HFFc6 (cell line): ENCODE data around the gene BPI. TPM values are rescaled to one million over a fixed set of nuclear protein-coding genes. Genes with fewer than 3 reads are reported as not detected.
"Not testable (repeated sequence)": the region's sequence is repeated elsewhere in the genome, so short reads cannot be mapped to it uniquely, and the experiment has no call there.

Experiments
- DNase-seq: peaks from one replicate; pipeline ENCODE4 v3.0.0-alpha.2; 2018
- H3K27ac Mint-ChIP-seq: 2 replicates; pipeline ENCODE4 v1.8.0; 2020; ENCODE audit warnings: mild to moderate bottlenecking, mixed read lengths
- H3K27me3 Mint-ChIP-seq: 2 replicates; pipeline ENCODE4 v1.8.0; 2021; ENCODE audit warnings: mild to moderate bottlenecking, moderate library complexity, mixed read lengths; ENCODE audit not compliant: insufficient read depth
- H3K36me3 Mint-ChIP-seq: 2 replicates; pipeline ENCODE4 v1.8.0; 2021; ENCODE audit warnings: low read depth, mixed read lengths
- H3K4me1 Mint-ChIP-seq: 2 replicates; pipeline ENCODE4 v1.8.0; 2020; ENCODE audit warnings: low read depth, mixed read lengths
- H3K4me3 Mint-ChIP-seq: 2 replicates; pipeline ENCODE4 v1.8.0; 2020; ENCODE audit warnings: mild to moderate bottlenecking, moderate library complexity, mixed read lengths
- H3K9me3 Mint-ChIP-seq: 2 replicates; pipeline ENCODE4 v1.8.0; 2020; ENCODE audit warnings: mild to moderate bottlenecking, mixed read lengths
- long read RNA-seq: library from polyadenylated mRNA; unstranded; transcript quantifications from one replicate; pipeline ENCODE4 v2.0.0, GENCODE V29; 2019
- total RNA-seq, 6 experiments: library from RNA; stranded (reverse); fragmentation: NEBNext Ultra II Directional; extraction: Animal tissue kit (Norgen Biotek cat#: 25700); gene quantifications; 2 replicates in 1 of 6; 3 replicates in 5 of 6; pipeline ENCODE4 v1.2.3, GENCODE V29; 2021
- TF ChIP-seq, protein P1 (sequence below): fragments of 200-600 bp; sonication (generic); IDR thresholded peaks from 2 replicates; pipeline ENCODE4 v1.5.0; 2021; ENCODE audit warnings: antibody characterized with exemption, mild to moderate bottlenecking

BPI gene
- not detected for total RNA-seq
- long read RNA-seq = 0 reads

DNA sequence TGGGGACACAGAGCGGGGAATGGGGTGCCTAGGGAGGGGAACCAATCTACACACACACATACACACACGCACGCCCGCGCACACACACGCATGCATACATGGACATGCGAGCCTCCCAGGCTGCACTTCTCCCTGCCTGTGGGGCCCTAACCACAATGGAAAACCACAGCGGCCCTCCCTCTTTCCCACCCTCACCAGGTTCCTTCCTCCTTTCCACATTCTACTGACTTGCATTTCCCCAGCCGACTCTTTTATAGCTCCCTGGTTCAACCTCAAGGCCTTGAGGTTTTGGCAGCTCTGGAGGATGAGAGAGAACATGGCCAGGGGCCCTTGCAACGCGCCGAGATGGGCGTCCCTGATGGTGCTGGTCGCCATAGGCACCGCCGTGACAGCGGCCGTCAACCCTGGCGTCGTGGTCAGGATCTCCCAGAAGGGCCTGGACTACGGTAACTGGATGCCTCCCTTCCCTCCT is at the start of gene BPI:
TSS of gene BPI (plus strand) at position 249 of the 472 bp plus-strand sequence. CDS start at position 317, 68 bp downstream.
- H3K27me3 Mint-ChIP-seq = peaks cover 20% of the 10 kb centered on the region

DNA sequence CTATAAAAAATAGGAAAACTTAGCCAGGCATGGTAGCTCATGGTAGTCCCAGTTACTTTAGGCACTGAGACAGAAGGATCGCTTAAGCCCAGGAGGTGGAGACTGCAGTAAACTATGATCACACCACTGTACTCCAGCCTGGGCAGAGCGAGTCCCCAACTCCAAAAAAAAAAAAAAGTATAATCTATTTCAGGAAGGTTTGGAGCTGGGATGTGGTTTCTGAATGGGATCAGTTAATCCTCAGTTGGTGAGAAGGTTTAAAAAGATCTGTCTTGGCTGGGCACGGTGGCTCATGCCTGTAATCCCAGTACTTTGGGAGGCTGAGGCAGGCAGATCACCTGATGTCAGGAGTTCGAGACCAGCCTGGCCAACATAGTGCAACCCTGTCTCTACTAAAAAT is 49.3 kb upstream of the BPI start:
- H3K9me3 Mint-ChIP-seq, DNase-seq, H3K27me3 Mint-ChIP-seq, H3K36me3 Mint-ChIP-seq, H3K4me3 Mint-ChIP-seq, H3K27ac Mint-ChIP-seq: not testable (repeated sequence)
- H3K4me1 Mint-ChIP-seq = peaks cover 63% of the 10 kb centered on the region

More for the DNA sequence above, at the start of gene BPI:
- Mint-ChIP-seq H3K4me1 (peaks cover 21% of the 10 kb centered on the region), H3K4me3 (no peak within 1 kb of the TSS), H3K36me3 (no peaks in the 10 kb centered on the region), H3K9me3 (no peaks in the 10 kb centered on the region), H3K27ac (no peak within 1 kb of the TSS)
- no peak for DNase-seq
- TF ChIP-seq, protein P1, sequence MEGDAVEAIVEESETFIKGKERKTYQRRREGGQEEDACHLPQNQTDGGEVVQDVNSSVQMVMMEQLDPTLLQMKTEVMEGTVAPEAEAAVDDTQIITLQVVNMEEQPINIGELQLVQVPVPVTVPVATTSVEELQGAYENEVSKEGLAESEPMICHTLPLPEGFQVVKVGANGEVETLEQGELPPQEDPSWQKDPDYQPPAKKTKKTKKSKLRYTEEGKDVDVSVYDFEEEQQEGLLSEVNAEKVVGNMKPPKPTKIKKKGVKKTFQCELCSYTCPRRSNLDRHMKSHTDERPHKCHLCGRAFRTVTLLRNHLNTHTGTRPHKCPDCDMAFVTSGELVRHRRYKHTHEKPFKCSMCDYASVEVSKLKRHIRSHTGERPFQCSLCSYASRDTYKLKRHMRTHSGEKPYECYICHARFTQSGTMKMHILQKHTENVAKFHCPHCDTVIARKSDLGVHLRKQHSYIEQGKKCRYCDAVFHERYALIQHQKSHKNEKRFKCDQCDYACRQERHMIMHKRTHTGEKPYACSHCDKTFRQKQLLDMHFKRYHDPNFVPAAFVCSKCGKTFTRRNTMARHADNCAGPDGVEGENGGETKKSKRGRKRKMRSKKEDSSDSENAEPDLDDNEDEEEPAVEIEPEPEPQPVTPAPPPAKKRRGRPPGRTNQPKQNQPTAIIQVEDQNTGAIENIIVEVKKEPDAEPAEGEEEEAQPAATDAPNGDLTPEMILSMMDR = no peak

DNA sequence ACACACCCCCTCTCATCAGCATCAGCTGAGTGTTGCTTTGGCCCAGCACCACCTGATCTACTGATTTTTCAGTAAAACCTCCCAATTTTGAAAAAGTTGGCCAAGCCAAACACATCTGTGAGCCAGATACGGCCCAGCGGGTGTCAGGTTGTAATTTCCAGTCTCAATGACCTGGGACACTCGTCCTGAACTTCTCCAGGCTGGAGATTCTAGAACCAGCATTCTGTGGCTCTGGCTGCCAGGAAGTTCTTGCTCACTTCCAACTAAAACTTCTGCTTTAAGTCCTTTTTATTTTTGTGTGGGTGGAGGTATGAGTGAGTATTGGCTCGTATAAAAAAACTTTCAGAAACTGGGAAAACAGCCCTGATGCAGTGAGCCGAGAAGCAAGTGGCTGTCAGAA is 48.6 kb upstream of the BPI start:
- TF ChIP-seq, protein P1 = no peak
- H3K4me1 Mint-ChIP-seq = peaks cover 63% of the 10 kb centered on the region
- H3K4me3 Mint-ChIP-seq = no peak overlapping the region
- no peaks in the 10 kb centered on the region for H3K36me3 Mint-ChIP-seq
- peaks cover 2% of the 10 kb centered on the region for H3K27me3 Mint-ChIP-seq
- peak overlapping the region; percentile 27 for H3K27ac Mint-ChIP-seq
- no peaks in the 10 kb centered on the region for H3K9me3 Mint-ChIP-seq
- no peak for DNase-seq

DNA sequence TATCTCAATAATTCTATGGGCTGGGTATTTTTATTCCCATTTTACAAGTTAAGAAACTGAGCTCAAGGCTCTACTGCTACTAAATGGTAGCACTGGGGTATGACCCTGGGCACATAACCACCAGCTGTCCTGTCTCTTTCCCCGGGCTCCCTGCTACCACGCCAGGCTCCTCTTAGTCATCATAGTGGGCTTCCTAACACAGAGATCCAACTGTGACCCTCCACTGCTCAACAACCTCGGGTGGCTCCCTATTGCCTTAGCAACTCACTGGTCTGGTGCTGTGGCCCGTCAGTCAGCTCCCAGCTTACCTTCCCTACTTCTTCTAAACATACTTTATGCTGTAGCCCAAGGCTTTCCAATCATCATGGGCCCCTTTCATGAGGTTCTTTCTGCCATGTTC is 47.9 kb upstream of the BPI start:
- no peaks in the 10 kb centered on the region; the same call in 1 of the 2 replicates for H3K27me3 Mint-ChIP-seq
- H3K4me3 Mint-ChIP-seq = no peak overlapping the region
- H3K36me3 Mint-ChIP-seq = no peaks in the 10 kb centered on the region
- DNase-seq = no peak
- peak overlapping the region; percentile 27 for H3K27ac Mint-ChIP-seq
- H3K4me1 Mint-ChIP-seq = peaks cover 62% of the 10 kb centered on the region
- H3K9me3 Mint-ChIP-seq = no peaks in the 10 kb centered on the region
- TF ChIP-seq, protein P1 = no peak

DNA sequence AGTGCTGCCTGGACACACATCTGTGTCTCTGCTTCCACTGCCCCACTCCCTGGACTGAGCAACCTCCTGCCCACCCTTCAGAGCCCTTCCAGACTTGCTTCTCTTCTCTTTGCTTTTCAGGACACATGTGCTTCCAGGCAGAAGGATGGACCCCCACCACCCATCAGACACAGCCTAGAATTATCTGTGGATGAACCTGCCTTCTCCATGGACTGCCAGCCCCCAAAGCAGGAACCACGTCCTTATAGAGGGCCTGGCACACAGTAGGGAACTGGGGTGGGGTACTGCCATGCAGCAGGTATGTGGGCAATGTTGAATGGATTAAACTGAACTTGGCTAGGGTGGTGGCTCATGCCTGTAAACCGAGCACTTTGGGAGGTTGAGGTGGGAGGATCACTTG is 47.0 kb upstream of the BPI start:
- H3K27me3 Mint-ChIP-seq = no peaks in the 10 kb centered on the region; the same call in 1 of the 2 replicates
- DNase-seq = no peak

DNA sequence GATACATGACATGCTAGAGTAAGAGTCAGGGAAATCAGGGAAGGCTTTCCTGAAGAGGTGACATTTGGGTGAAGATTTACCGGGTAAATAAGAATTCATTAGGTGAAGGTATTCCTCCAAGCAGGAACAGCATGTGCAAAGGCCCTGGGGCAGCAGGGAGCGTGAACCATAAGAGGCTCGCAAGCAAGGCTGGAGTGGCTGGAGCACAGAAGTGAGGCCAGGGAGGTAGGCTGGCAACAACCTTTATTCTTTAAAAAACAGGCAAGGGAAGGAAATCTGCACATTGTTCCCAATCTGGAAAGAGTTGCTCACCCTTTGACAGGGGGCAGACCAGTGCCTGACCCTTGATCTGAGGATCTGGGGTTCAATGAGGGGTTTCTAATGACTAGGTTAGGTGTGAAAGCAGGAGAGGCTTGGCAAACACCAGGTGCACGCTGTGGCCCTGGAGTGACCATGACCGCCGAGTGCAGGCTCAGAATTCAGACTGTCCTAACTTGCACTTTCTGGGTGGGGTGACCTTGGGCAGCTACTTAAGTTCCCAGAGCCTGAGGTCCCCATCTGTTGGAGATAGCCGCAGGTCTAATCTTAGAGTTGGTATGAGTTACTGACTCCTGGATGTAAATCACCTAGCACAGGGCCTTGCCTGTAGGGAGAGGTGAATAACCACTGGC is 45.3 kb upstream of the BPI start:
- Mint-ChIP-seq H3K4me3 (no peak overlapping the region), H3K27ac (no peak overlapping the region), H3K27me3 (no peaks in the 10 kb centered on the region; the same call in 1 of the 2 replicates), H3K36me3 (no peaks in the 10 kb centered on the region), H3K9me3 (no peaks in the 10 kb centered on the region), H3K4me1 (peaks cover 55% of the 10 kb centered on the region)
- DNase-seq = no peak
- TF ChIP-seq, protein P1 = no peak

More for the DNA sequence above, 47.0 kb upstream of the BPI start:
- H3K4me3 Mint-ChIP-seq = no peak overlapping the region
- no peaks in the 10 kb centered on the region for H3K9me3 Mint-ChIP-seq
- no peaks in the 10 kb centered on the region for H3K36me3 Mint-ChIP-seq
- H3K4me1 Mint-ChIP-seq = peaks cover 66% of the 10 kb centered on the region
- H3K27ac Mint-ChIP-seq = no peak overlapping the region
- TF ChIP-seq, protein P1 = no peak
